OCI-LY7 (cell line): ENCODE results near the gene DENND1B.

Experiments
- CTCF ChIP-seq: fragments of 200-600 bp; sonication (generic); conservative IDR thresholded peaks from 2 replicates; pipeline ENCODE4 v1.5.1; 2014; ENCODE audit warnings: mild to moderate bottlenecking, antibody characterized with exemption, low read length, moderate library complexity, mixed read lengths
- EZH2phosphoT487 ChIP-seq: fragments of 200-600 bp; sonication (generic); IDR thresholded peaks from 2 replicates; pipeline ENCODE4 v1.6.1; 2018; ENCODE audit warnings: low read depth, borderline replicate concordance, mild to moderate bottlenecking, mixed run types, antibody characterized with exemption, low read length, moderate library complexity, mixed read lengths

GRCh38 chr1:197686231-197686630, 89.0 kb downstream of the DENND1B start:
- TF ChIP-seq CTCF (no peak), EZH2phosphoT487 (no peak)
